ENCODE measurements around the gene TFF3.

DNA sequence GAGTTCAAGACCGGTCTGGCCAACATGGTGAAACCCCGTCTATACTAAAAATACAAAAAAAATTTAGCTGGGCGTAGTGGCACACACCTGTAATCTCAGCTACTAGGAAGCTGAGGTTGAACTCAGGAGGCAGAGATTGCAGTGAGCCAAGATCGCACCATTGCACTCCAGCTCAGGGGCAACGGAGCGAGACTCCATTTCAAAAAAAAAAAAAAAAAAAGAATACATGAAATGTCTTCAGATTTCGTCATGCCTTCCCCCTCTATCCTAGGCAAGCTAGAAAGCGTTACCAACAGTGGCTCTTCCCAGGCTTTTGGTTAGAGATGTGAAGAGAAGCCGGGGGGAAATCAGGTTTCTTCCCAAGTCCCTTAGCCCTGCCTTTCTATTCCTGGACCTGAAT is 47.5 kb upstream of the TFF3 start:
- no peak for TF ChIP-seq EZH2 (IDR thresholded peaks at IDR 0.05; ENCODE audit: low read length, missing control alignments)
- TF ChIP-seq, protein P1, sequence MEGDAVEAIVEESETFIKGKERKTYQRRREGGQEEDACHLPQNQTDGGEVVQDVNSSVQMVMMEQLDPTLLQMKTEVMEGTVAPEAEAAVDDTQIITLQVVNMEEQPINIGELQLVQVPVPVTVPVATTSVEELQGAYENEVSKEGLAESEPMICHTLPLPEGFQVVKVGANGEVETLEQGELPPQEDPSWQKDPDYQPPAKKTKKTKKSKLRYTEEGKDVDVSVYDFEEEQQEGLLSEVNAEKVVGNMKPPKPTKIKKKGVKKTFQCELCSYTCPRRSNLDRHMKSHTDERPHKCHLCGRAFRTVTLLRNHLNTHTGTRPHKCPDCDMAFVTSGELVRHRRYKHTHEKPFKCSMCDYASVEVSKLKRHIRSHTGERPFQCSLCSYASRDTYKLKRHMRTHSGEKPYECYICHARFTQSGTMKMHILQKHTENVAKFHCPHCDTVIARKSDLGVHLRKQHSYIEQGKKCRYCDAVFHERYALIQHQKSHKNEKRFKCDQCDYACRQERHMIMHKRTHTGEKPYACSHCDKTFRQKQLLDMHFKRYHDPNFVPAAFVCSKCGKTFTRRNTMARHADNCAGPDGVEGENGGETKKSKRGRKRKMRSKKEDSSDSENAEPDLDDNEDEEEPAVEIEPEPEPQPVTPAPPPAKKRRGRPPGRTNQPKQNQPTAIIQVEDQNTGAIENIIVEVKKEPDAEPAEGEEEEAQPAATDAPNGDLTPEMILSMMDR (conservative IDR thresholded peaks at IDR 0.05 in 1 of 2, IDR thresholded peaks at IDR 0.05 in 1 of 2; ENCODE audit: low read depth in 1 of 2, low read length in 2 of 2), result no peak
